ENCODE data around the gene ERCC1.

- TF ChIP-seq CTCF (IDR thresholded peaks at IDR 0.05) (no peak), POLR2A (IDR thresholded peaks at IDR 0.05) (no peak)
Measured at GRCh38 chr19:45472563-45473366, 49.0 kb upstream of the ERCC1 start.

Measured in adrenal gland (tissue), 5 donors.